Ovary (tissue), 9 donors: ENCODE measurements around the gene UQCR11. TPM values are rescaled to one million over a fixed set of nuclear protein-coding genes. Genes with fewer than 3 reads are reported as not detected.

Source experiments
- DNase-seq, 5 donors: peaks; one replicate each; pipeline ENCODE4 v3.0.0-alpha.2; 2019 to 2020
- H3K27ac ChIP-seq, 2 donors: fragments of 200-600 bp; one replicate each; pipeline versions ENCODE4 v1.5.1 to v1.8.0; 2019 to 2022
- H3K27me3 ChIP-seq: fragments of 200-600 bp; one replicate; pipeline ENCODE4 v1.8.0; 2022
- H3K36me3 ChIP-seq: fragments of 200-600 bp; sonication (generic); one replicate; pipeline ENCODE4 v1.5.1; 2019
- H3K4me1 ChIP-seq: one replicate; pipeline ENCODE4 v1.8.1; 2013; ENCODE audit warnings: mild to moderate bottlenecking, moderate library complexity; ENCODE audit not compliant: insufficient read depth
- H3K4me3 ChIP-seq: fragments of 200-600 bp; sonication (generic); one replicate; pipeline ENCODE4 v1.5.1; 2017
- H3K9me3 ChIP-seq, 2 donors: fragments of 200-600 bp in 1 of 2; sonication (generic) in 1 of 2; one replicate each; pipeline versions ENCODE4 v1.5.1 to v1.8.1; 2013 to 2019; ENCODE audit warnings: mild to moderate bottlenecking in 1 of 2, moderate library complexity in 1 of 2
- CTCF ChIP-seq, 3 donors: fragments of 450-650 bp in 2 of 3; fragments of 200-600 bp in 1 of 3; IDR thresholded peaks; one replicate each; pipeline versions ENCODE4 v1.5.1 to v1.8.0; 2016 to 2022; ENCODE audit warnings: antibody characterized with exemption in 3 of 3, mild to moderate bottlenecking in 1 of 3
- EP300 ChIP-seq: sonication (generic); formaldehyde crosslinking; IDR thresholded peaks from one replicate; pipeline ENCODE4 v1.6.1; 2017; ENCODE audit warnings: antibody characterized with exemption
- POLR2A ChIP-seq: fragments of 450-650 bp; IDR thresholded peaks from one replicate; pipeline ENCODE4 v1.6.1; 2017; ENCODE audit warnings: antibody characterized with exemption, mild to moderate bottlenecking, moderate library complexity
- WGBS, 3 donors: extraction: QIAGEN DNeasy Blood & Tissue Kit in 1 of 3; methylation state at CpG; one replicate each; pipeline versions ENCODE4 v1.1.5 to v1.1.7; 2013 to 2017; 5-methylcytosine and 5-hydroxymethylcytosine counted together
- intact Hi-C, 4 donors: fragments of 100-400 bp; cut with DNase I; formaldehyde crosslinking; loops; one replicate each; pipeline versions ENCODE4 v1.11.0 to v1.15.1; 2022 to 2023
- polyA plus RNA-seq, 2 donors: library from polyadenylated mRNA; stranded (reverse); fragments of 200-250 nt in 1 of 2; fragments of 350-450 nt in 1 of 2; fragmentation: Illumina TruSeq in 1 of 2; extraction: RNeasy Lipid Tissue Mini Kit (QIAGEN cat#74804) in 1 of 2; gene quantifications; one replicate each; pipeline ENCODE4 v1.2.3, GENCODE V29; 2013 to 2014
- total RNA-seq, 7 donors: library from RNA; depleted of rRNA in 2 of 7; stranded (reverse); fragments of >200 nt in 2 of 7; fragmentation: NEBNext Ultra II Directional in 3 of 7; extraction: Animal tissue kit (Norgen Biotek cat#: 25700) in 3 of 7; gene quantifications; one replicate each; pipeline versions ENCODE4 v1.1.0 to v1.2.4, GENCODE V29; 2016 to 2023
- donor health status: DM: no; HTN: no; CAD: no; lungs with moderate emphysema.
- donor health status: DM: no; HTN: no; CAD: no.
- donor health status: Bipolar disorder and iron deficiency.
- donor health status: DM: yes; HTN: yes; CAD: no.
- donor health status: DM: no; HTN: no; CAD: no.
- donor health status: DM: yes; HTN: yes; CAD: no.

Gene UQCR11
- total and polyA plus RNA-seq, 9 donors: 39.5 to 132 (median 92.9) TPM

GRCh38 chr19:1560286-1560882 lies 44.9 kb downstream of the UQCR11 start:
- intact Hi-C loops: no loop called here
- no peak for DNase-seq

GRCh38 chr19:1558552-1558951 lies 46.7 kb downstream of the UQCR11 start:
- Histone ChIP-seq H3K4me1 (no peaks in the 10 kb centered on the region), H3K27ac (no peak overlapping the region), H3K27me3 (no peaks in the 10 kb centered on the region), H3K9me3 (no peaks in the 10 kb centered on the region), H3K36me3 (no peaks in the 10 kb centered on the region), H3K4me3 (no peak overlapping the region)
- 79 to 84% (median 80%) methylated on average over 12 of the region's 12 CpGs for WGBS, 3 donors
- no peak for DNase-seq
- intact Hi-C loops: loop anchor here in 3 of 4 donors (10.0 kb wide), 3 partner anchors 96 to 206 kb away; partner anchors contain the start of gene TCF3 (in 1 of the 3)
- no peak for TF ChIP-seq CTCF (IDR thresholded peaks at IDR 0.05)
- no peak for TF ChIP-seq EP300
- no peak for TF ChIP-seq POLR2A

More at GRCh38 chr19:1560286-1560882, 44.9 kb downstream of the UQCR11 start:
- no peak overlapping the region for H3K27ac ChIP-seq
- H3K4me3 ChIP-seq: no peak overlapping the region
- H3K27me3 ChIP-seq: no peaks in the 10 kb centered on the region
- H3K9me3 ChIP-seq: no peaks in the 10 kb centered on the region
- 54 to 61% (median 56%) methylated on average over 25 of the region's 25 CpGs for WGBS, 3 donors
- no peaks in the 10 kb centered on the region for H3K4me1 ChIP-seq
- TF ChIP-seq CTCF (IDR thresholded peaks at IDR 0.05): no peak
- H3K36me3 ChIP-seq: no peaks in the 10 kb centered on the region

GRCh38 chr19:1556390-1557070 lies 48.7 kb downstream of the UQCR11 start:
- Histone ChIP-seq H3K27ac (no peak overlapping the region), H3K27me3 (no peaks in the 10 kb centered on the region), H3K4me1 (no peaks in the 10 kb centered on the region), H3K36me3 (no peaks in the 10 kb centered on the region), H3K4me3 (no peak overlapping the region), H3K9me3 (no peaks in the 10 kb centered on the region)
- TF ChIP-seq POLR2A: no peak
- no peak for TF ChIP-seq EP300
- TF ChIP-seq CTCF (IDR thresholded peaks at IDR 0.05): no peak
- intact Hi-C loops: loop anchor here in 3 of 4 donors (10.0 kb wide), 3 partner anchors 98 to 208 kb away; partner anchors contain the start of gene TCF3 (in 1 of the 3)
- 94 to 95% (median 95%) methylated on average over 65 to 66 of the region's 66 CpGs for WGBS, 3 donors
- DNase-seq: no peak

- H3K27ac ChIP-seq: no peak overlapping the region
- H3K27me3 ChIP-seq: no peaks in the 10 kb centered on the region
- H3K4me3 ChIP-seq: no peak overlapping the region
- TF ChIP-seq EP300: no peak
- no peak for TF ChIP-seq CTCF (IDR thresholded peaks at IDR 0.05)
- TF ChIP-seq POLR2A: no peak
- DNase-seq: no peak
- H3K9me3 ChIP-seq: no peaks in the 10 kb centered on the region
- H3K36me3 ChIP-seq: no peaks in the 10 kb centered on the region
- intact Hi-C loops: loop anchor here in 3 of 4 donors (10.0 kb wide), 3 partner anchors 99 to 209 kb away; partner anchors contain the start of gene TCF3 (in 1 of the 3)
- H3K4me1 ChIP-seq: no peaks in the 10 kb centered on the region
- WGBS, 3 donors: 89 to 94% (median 91%) methylated on average over 100 to 121 of the region's 121 CpGs
Measured at GRCh38 chr19:1555487-1556389, 49.5 kb downstream of the UQCR11 start.
